HG02588 (cell line): ENCODE measurements around the gene CSMD2.
"Not testable (repeated sequence)": the region's sequence is repeated elsewhere in the genome, so short reads cannot be mapped to it uniquely, and the experiment has no call there.

Experiments used
- ATAC-seq: cut with Tn5 transposase; IDR thresholded peaks from one replicate; pipeline ENCODE4 v1.9.1; 2021; ENCODE audit warnings: mild to moderate bottlenecking, moderate library complexity; ENCODE audit not compliant: unreplicated experiment

CSMD2 gene

GRCh38 chr1:34057347-34058130 is 107.5 kb downstream of the CSMD2 start:
- no peak for ATAC-seq

DNA sequence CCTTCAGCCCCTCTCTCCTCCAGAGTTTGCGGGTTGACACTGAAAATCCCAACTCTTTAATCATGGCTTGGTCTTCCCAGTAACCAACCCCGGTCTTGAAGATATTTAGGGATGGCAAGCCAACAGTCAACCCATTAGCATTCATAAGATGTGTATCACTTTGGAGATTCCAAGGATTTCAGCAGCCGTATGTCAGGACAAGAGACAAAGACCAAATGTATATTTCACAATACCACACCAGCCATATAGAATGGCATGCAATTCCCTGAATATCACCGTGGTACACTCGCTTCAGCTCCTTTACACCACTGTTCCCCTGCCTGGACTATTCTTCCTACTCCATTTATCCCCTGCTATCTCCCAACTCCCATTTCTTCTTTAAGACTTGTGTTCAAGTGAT is 109.2 kb downstream of the CSMD2 start:
- ATAC-seq = no peak

DNA sequence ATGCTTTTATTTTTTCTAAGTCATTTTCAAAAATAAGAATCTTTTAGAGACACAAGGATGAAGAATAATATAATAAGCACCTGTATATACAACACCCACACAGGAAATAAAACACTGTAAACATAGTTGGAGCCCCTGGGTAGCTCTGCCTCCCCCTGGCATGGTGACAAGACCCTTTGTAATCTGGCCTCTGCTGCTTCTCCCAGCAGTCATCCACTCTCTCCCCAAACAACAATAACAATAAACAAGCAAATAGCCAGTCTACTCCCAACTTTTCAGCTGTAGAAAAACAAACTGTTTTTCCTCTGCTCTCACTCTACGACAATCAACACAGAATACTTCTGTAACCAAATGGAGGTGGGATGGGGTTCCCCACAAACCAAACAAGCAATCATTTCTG is 110.1 kb downstream of the CSMD2 start:
- no peak for ATAC-seq

GRCh38 chr1:34053660-34054059 is 111.4 kb downstream of the CSMD2 start:
- ATAC-seq = no peak

- no peak for ATAC-seq
These were observed 112.5 kb downstream of the CSMD2 start for GRCh38 chr1:34052565-34052964.

DNA sequence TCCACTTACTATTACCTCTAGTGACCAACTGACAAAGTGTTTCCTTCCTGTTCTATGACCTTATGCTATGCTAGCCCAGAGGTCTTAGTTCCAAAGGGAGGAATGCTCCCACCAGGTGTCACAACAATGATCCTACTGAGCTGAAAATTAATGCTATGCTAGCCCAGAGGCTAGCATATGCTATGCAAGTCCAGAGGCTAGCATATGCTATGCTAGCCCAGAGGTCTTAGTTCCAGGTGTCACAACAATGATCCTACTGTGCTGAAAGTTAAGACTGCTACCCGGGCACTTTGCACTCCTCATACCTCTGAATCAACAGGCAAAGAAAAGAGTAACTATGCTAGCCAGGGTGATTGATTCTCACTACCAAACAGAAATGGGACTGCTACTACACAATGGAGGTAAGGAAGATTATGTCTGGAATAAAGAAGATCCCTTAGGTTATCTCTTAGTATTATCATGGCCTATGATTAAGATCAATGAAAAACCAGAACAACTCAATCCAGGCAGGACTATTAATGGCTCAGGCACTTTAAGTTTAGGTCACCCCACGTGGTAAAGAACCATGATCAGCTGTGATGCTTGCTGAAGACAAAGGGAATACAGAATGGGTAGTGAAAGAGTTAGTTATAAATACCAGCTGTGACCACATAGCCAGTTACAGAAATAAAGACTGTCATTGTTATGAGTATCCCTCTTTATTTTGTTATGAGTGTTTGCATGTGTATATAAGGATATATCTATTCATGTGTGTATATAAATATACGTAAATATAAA is 114.1 kb downstream of the CSMD2 start:
- ATAC-seq = no peak

GRCh38 chr1:34049994-34050393 is 115.0 kb downstream of the CSMD2 start:
- no peak for ATAC-seq

- no peak for ATAC-seq
These were observed 115.6 kb downstream of the CSMD2 start for GRCh38 chr1:34049477-34049876.

DNA sequence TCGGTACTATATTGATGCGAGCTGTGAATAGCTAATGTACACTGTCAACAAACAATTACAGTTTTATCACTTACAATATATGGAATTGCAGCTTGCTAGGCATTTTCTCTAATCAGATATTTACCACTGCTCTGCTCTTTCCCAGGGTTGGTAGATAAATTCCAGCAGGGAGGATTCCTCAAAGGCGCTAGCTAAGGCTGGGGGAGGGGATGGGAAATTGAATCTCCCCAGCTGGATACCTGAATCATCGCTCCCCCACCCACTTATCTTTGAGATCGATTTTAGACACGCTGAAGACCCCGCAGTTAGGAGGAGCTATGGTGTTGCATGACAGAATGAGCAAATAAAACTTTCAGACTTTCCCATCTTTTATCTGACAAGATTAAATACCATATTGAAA is 127.2 kb downstream of the CSMD2 start:
- no peak for ATAC-seq

- no peak for ATAC-seq
These were observed 127.9 kb downstream of the CSMD2 start for GRCh38 chr1:34037109-34037508.

- ATAC-seq = no peak
These were observed 131.0 kb downstream of the CSMD2 start for GRCh38 chr1:34034036-34034435.

DNA sequence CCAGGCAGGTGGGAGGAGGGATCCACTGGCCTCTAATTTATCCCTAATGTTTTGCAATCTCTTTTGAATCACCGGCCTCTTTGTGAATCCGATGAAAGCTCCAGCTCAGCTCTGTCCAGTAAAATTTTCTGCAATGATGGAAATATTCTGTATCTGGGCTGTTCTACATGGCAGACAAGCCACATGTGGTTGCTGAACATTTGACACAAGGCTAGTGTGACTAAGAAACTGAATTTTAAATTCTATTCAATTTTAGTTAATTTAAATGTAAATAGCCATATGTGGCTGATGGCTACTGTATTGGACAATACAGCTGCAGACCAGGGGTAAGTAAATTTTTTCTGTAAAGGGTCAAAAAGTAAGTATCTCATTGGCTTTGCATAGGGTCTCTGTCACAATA is 135.1 kb downstream of the CSMD2 start:
- ATAC-seq = no peak

GRCh38 chr1:34029515-34029914 is 135.5 kb downstream of the CSMD2 start:
- ATAC-seq = no peak

DNA sequence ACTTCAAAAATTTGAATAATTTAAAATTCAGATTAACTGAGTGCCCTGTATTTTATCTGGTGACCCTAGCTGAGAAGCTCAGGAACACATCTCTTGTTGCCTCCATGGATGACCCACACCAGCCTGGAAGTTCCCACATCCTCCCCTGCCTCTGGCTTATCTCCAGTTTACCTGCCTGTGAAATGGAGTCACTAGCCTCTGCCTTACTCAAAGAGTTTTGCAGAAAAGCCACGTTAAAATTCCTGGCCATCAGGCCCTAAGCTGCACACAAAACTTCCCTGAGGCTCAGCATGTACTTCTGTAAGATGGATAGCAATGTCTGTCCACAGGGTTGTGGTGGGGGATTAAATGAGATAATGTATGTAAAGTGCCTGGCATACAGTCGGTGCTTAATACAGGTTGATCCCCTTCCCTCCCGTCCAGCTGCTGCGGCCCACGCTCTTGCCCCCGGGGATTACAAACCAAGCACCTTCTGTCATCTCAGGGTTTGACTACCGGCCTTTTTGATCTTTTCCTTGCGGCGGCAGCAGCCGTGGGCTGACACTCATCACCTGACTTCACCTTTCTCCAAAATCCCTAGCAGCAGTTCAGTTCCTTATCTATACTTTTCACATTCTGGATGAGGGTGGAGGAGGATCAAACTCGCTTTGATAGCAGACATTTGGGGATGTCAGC is 136.5 kb downstream of the CSMD2 start:
- no peak for ATAC-seq

- ATAC-seq = no peak
These were observed 139.4 kb downstream of the CSMD2 start for GRCh38 chr1:34025675-34026074.

GRCh38 chr1:34024485-34024884 is 140.5 kb downstream of the CSMD2 start:
- ATAC-seq = no peak

GRCh38 chr1:34019741-34020552 is 145.1 kb downstream of the CSMD2 start:
- ATAC-seq = no peak

- ATAC-seq = no peak
These were observed 146.7 kb downstream of the CSMD2 start for GRCh38 chr1:34018285-34018684.

DNA sequence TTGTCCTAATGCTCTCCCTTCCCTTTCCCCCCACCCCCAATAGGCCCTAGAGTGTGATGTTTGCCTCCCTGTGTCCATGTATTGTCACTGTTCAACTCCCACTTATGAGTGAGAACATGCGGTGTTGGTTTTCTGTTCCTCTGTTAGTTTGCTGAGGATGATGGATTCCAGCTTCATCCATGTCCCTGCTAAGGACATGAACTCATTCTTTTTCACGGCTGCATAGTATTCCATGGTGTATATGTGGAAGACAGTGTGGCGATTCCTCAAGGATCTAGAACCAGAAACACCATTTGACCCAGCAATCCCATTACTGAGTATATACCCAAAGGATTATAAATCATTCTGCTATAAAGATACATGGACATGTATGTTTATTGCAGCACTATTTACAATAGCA is 148.7 kb downstream of the CSMD2 start:
- ATAC-seq = not testable (repeated sequence)

DNA sequence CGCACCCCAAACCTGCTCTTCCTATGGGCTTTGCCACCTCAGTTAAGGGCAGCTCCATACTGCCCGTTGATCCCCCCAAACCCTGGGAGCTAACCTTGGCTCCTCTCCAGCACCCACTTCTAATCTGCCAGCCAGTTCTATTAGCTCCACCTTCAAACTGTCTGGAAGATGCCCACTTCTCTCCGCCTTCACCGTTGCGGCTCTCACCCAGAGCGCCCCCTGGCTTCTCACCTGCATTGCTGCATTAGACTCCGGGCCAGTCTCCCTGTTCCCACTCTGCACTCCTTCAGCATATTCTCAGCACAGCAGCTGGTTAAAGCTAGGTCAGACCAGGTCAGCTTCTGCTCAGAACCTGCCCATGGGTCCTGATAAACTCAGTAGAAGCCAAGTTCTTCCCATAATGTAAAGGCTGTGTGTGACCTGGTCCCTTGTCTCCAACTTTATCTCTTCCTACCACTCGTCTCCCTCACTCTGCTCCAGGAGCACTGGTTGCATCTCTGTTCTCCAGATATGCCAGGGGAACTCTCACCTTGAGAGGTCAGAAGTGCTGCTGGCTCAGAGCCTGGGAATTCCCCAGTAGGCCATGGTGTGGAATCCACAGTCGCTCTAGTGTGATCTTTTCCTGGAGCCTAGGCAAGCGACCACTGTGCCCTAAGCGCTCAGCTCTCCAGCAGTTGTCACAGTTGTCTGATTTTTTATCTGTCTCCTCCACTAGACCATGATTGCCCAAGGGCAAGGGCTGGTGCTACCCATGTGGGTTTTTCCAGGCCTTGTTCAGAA is 150.9 kb downstream of the CSMD2 start:
- no peak for ATAC-seq
